Right renal pelvis (tissue), 4 donors: ENCODE measurements around the gene RAB31. TPM values are rescaled to one million over a fixed set of nuclear protein-coding genes. Genes with fewer than 3 reads are reported as not detected.

Experiments
- DNase-seq, 4 donors: peaks; one replicate each; pipeline ENCODE4 v3.0.0-alpha.2; 2013; ENCODE audit warnings: low read depth in 4 of 4, low spot score in 3 of 4, missing footprints in 1 of 4
- polyA plus RNA-seq, 4 donors: library from polyadenylated mRNA; unstranded; fragments of 120-200 nt; gene quantifications; one replicate each; pipeline ENCODE4 v1.2.1, GENCODE V29; 2013; ENCODE audit not compliant: insufficient read length in 4 of 4

Gene RAB31
- polyA plus RNA-seq, 4 donors, result 27.3 to 36.0 (median 34.0) TPM

DNA sequence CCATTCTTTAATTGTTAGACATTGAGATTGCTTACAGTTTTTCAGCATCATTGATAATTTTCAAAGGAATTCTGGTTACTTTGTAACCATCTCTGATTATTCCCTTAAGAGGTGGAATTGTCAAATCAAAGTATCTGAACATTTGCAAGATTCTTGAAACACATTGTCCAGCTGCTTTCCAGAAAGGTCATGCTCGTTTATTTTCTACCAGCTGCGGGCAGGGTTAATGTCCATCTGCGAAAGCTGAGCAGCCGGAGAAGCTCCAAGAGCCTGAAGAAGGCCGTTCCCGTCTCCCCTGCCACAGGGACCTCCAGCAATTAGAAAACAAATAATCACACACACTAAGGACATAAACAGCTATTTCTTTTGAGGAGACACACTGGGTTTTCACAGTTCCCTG is 101.6 kb downstream of the RAB31 start:
- no peak for DNase-seq

DNA sequence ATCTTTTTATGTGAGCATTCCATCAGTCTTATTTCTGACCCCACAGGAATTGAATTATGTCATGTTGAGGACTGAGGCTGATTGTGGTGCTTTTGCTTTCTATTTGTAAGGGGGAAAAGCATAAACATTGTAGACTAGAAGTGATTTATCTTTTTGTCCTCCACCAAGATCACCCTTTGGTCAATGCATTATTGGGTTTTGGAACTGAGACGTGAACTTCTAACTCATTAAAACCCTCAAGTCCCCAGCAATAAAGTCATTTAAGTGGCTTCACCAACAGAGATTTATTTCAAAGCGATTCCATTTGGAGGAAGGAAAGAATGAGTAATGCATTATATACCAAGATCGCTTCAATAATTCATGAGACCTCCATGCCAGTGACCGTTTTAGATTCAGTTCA is 102.2 kb downstream of the RAB31 start:
- no peak for DNase-seq

DNA sequence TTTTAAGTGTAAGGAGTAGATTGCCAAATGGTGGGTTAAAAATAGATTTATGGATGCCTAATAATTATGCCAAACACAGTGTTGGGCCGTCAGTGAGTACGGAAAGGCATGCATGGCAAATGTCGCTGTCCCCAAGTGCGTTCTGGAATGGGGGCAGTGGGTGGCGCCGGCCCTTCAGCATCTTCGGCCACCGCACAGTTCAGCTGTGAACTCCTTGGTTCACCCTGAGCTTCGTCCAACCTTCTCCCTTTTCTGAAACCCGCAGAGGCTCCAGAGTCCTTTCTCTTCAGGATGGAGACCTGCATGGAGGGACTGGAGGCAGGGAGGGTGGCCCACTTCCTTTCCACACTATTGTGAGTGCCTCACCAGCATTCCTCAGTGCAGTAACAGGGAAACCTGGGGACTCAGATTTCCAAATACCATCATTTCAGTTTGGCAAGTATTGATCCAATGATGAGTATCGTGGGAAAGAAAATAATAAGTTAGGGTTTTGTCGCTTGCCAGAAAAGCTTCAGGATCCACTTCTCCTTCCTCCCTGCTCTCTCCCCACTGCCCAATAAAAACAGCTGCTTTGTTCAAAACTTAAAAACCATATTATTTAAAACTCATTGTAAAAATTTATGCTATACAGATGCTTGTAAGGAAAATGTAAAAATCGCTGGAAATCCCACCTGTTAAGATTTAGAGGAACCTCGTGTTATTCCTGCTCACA is 103.0 kb downstream of the RAB31 start:
- DNase-seq, result no peak

DNA sequence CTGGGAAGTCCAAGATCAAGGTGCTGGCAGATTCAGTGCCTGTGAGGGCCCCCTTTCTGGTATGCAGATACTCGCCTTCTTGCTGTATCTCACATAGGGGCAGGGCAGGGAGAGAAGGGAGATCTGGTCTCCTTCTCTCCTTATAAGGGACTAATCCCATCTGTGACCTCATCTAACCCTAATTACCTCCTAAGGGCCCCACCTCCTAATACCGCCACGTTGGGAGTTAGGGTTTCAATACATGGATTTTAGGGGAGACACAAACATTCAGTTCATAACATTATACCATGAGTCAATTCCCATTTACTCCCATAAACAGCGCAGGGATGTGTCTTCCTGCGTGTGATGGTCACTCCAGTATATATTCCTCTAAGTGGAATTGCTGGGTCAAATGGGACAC is 103.9 kb downstream of the RAB31 start:
- DNase-seq, result no peak

DNA sequence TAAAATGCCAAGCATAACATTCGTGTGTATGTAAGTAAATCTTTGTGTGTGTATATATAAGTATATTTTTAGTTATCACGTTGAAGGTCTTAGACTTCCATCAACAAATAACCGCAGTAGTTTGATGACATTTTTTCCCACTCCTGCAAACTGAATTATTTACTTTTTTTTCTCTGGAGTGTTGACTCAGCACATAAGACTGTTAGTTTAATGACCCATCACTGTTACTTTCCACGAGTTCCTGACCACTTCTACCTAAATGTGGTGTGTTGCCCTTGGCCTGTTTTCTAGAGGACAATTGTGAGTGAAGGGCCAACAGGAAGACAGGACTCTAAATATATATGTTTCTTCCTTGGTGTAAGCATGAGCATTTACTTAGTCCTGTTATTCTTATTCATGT is 106.3 kb downstream of the RAB31 start:
- DNase-seq, result no peak

DNA sequence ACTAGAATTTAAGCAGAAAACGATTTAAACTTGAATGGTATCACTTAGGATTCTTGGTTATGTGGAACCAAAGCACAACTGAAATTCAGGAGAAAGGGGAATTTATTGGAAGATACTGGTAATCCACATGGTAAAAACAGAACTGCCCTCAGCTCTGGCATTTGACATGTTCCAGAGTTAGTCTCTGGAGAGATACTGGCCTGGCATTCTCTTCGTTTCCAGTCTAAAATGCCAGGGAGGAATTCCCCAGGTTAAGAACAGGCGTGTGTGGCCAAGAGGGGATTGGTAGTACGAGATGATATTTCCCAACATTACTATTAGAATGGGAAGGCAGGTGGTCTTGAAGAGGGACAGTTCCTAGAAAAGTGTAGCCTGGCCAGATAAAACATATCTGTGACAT is 109.2 kb downstream of the RAB31 start:
- no peak for DNase-seq

DNA sequence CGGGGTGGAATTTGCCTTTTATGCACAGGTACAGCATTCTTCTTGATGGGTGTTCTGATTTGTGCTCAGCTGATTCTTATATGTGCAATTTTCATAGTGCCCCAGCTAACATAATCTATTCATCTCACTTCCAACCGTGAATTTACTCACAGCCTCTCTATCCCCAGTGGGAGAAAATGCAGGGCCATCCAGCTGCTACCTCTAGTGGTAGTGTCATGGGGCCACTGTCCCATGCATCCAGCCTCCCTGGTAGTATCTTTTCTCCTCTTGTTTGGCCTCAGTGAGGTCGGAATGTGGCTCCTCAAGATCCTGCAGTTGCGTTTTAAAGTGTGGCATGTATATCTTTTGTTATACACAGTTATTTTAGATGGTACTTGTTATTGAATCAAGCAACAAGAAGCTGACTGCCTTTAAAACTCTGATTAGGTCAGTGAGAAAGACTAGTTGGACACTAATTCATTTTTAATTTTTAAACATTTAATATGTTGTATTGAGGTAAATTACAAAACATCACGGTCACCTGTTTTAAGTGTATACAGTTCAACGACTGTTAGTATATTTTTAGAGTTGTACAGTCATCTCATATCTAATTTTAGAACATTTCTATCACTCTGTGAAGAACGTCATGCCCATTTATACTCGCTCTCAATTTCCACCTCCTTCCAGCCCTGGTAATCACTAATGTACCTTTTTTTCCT is 109.8 kb downstream of the RAB31 start:
- no peak for DNase-seq

DNA sequence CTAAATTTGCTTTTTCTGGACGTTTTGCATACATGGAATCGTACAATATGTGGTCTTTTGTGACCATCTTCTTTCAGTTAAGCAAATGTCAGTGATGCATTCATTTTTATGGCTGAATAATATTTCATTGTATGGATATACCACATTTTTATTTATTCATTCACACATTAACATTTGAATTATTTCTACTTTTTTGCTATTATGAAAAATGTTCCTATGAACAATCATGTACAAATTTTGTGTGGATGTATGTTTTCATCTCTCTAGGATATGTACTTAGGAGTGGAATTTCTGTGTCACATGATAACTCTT is 110.3 kb downstream of the RAB31 start:
- no peak for DNase-seq

DNA sequence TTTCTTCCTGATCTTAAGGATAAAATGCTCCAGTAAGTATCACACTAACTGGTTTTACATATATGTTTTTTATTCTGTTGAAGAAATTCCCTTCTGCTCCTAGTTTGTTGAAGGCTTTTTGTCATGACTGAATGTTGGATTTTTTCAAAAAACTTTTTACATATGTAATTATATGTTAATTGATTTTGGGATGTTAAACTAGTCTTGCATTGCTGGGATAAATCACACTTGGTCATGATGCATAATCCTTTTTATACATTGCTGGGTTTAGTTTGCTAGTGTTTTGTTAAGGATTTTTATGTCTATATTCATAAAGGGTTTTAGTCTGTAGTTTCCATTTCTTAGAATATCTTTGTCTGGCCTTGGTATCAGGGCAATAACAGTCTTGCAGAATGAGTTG is 112.0 kb downstream of the RAB31 start:
- no peak for DNase-seq

DNA sequence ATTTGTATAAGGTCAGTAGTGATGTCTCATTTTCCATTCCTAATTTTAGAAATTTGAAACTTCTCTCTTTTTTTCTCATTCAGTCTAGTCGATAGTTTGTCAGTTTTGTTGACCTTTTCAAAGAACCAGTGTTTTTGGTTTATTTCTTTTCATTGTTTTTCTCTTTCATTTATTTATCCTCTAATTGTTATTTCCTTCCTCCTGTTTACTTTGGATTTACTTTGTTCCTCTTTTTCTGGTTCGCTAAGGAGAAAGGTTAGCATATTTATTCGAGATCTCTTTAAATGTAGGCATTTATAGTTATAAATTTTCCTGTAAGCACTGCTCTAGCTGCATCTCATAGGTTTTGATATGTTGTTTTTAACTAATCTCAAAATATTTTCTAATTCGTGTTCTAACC is 112.6 kb downstream of the RAB31 start:
- no peak for DNase-seq

DNA sequence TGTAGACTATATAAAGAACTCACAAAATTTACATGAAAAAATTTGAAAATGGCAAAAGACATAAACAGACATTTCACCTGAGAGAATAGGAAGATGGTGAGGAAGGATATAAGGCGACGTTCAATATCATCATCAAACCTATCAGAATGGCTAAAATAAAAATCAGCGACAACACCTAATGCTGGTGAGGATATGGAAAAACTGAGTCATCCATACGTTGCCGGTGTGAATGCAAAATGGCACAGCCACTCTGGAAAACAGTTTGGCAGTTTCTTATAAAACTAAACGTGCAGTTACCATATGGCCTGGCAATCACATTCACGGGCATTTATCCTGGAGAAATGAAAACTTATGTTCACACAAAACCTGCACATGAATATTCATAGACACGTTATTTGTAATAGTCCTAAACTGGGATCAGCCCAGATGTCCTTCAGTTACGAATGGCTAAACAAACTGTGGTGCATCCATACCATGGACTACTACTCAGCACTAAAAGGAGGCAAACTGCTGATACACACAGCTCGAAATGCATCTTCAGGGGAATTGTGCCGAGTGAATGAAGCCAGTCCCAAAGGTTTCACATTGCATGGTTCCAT is 114.6 kb downstream of the RAB31 start:
- DNase-seq, result no peak

DNA sequence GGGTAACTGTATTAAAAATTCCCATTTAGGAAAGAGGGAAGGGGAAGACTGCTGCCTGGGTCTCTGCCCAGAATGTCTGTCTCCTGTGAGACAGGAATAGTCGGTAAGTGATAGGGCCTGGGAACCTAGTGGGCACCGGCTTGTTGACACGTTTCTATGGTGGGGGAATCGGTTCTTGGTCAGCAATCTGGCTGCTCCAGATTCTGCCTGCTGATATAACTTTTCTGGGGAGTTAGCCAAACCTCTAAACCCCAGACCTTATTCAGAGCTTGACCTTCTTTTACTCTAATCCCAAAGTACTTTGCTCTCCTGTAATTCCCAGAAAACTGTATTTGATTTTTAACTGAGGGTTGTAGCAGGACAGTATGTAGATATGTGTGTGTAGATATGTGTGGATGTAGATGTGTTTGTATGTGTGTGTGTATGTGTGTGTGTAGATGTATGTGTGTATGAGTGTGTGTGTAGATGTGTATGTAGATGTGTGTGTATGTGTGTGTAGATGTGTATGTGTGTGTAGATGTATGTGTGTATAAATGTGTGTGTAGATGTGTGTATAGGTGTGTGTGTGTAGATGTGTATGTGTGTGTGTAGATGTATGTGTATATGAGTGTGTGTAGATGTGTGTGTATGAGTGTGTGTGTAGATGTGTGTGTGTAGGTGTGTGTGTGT is 115.8 kb downstream of the RAB31 start:
- DNase-seq, result no peak

DNA sequence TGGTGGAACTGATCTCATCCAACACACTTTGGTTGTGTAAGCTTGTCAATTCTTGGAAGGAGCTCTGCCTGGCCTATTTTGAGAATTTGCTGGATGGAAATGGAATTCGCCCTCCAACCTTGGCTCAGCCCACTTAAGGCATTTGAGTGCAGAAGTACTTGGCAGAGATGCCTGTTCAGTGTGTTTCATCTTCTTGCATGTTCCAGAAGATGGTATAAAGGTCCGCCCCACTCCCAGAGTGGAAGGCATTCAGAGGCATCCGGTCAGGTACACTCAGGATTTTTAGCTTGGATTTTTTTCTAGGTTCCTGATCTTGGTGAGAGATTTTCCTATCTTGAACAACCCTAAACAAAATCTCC is 116.4 kb downstream of the RAB31 start:
- no peak for DNase-seq

DNA sequence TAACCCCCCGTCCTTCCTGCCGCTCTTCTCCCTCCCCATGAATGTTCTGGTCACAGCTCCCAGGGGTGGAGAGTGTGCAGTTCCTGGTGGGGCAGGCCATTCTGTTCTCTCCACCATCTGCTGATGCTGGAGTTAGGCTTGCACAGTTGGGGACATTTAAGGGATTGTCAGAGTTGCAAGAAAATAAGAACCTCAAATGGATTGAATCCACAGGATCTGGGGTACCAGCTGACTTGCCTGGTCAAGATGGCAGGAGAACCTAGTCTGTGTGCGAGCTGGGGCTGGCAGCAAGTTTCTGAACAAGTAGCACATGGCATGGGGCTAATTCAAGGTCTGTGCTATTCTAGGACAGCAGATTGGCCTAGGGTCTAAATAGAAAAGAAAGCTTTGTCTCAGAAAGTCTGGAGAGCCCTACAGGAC is 116.9 kb downstream of the RAB31 start:
- no peak for DNase-seq

DNA sequence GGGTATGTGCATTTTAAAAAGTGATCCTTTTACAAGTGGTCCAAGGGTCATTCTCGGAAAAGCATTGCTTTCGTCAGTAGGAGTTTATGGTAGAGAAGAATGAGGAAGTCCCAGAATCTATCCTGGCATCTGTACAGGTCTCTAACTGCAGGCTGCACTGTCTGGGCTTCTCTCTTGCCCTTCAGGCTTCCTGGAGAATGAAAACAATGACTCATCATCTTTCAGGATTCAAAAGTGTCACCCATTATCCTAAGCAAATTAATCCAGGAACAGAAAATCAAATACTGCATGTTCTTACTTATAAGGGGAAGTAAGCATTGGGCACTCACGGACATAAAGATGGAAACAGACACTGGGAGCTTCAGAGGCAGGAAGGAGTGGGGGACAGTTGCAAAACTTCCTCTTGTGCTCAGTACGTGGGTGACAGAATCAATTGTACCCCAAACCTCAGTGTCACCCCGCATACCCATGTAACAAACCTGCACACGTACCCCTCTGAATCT is 117.5 kb downstream of the RAB31 start:
- DNase-seq, result no peak

DNA sequence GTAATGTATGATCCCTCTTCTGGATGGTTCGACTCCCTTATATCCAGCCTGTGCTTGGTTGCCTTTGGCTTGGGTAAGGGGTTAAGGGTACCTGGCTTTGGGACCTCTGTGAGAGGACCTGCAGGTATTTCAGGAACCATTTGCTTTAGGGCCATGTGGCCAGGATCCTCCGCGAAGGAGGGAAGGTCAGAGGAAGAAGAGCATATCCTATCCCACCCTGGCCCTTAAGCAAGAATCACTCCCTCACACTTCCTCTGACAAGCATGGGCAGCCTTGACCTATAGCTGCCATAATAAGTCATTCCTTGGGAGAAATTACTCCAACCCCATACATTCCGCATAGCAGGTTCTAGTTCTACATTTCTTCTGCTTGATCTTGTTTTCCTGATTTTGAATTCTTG is 118.6 kb downstream of the RAB31 start:
- no peak for DNase-seq

DNA sequence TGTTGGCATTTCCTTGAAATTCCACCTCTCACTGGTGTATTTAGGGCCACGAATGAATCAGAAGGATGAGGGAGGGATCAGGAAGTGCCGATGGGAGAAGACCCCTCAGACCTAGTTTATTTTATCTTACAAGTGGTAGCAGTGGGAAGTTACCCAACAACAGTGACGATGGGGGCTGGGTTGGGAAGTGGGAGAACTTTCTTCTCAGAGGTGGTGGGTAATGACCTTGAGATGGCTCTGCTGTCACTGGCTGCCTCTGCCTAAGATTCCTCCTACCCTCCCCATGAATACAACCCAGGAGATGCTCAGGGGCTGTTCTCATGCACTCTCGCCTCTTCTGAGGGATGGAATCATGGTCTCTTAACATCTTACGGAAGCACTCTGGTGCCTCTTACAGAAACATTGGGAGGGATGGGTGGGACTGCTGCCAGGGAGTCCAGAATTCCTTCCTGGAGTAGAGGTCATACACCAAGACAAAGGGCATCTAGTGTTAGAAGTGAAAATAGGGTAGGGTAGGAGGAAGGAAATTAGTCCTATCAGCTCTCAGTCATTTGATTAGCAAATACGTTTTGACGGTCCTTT is 119.2 kb downstream of the RAB31 start:
- DNase-seq, result no peak

DNA sequence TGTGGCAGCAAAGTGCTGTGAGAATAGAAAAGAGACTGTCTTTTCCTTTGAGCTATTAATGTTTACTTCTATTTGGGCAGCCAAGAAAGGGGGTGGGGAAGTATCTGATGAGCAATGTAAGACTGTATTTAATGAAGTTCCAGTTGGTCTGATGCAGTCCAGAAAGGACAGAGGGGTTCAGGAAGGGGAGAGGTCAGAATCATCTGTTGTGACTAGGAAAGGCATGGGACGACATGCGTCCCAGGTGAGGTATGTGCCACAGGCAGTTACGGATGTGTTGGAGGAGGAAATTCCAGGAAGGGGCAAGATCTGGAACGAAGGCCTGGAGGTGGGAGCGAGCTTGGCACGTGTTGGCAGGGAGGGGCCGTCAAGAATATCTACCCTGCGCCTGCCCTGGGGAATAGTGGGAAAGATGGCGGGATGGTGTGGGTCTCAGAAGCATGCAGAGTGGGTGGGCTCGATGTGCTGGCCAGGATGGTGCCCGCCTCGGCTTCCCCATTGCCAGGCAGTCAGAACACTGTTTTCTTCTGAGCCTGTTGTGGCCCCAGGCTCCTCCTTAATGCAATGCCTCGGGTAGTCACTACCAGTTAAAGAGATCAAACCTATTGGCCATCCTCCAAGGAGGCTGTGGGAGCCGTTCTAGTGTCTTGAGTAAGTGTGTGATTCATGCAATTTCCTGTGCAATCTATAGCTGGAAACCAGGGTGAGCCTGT is 119.8 kb downstream of the RAB31 start:
- no peak for DNase-seq

DNA sequence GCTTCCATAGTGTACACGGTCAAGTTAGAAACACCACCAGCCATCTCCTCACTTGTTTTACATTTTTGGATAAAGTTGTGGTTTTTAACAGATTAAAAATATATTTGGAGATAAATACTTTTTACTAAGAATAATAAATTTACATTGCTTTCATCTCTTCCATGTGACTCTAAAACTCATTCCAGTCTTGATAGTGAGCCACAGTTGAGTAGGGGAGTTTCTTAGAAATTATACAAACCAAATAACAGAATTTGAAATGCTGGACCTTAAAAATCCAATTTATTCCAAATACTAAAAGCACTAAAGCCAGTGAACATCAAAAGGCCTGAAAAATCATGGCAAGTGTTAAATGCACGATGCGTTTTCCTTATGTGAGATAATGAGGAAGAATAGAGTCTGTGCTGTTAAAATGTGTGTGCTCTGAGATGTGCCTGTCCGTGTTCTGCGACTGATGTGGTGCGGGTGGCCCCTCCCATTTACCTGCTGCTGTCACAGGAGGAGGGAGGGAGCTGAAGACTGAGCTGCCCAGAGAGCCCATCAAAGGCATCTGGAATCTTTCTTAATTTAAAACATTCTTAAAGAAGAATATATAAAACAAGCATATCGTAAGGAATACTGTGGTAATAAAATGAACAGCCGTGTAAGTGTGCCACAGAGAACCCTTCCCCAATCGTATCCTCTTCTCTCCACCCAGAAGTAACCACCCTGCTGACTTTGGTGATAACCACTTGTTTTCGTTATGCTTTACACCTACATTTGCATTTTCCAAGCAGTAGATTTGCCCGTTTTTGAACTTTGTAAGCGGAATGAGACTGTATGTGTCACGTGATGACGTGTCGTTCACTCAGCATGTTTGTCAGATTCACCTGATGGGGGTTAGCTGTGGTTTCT is 120.7 kb downstream of the RAB31 start:
- no peak for DNase-seq

DNA sequence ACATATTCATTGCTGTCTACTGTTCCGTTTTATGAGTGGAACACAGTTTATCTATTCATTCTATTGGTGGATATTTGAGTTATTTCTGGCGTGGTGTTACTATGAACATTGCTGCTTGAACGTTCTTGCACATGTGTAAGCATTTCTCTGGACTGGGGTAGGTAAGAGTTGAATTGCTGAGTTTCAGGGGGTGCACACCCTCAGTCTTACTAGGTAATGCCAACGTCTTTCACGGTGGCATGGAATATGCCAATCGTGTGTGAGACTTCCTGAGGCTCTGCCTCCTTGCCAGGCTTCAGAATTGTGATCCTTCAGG is 121.3 kb downstream of the RAB31 start:
- DNase-seq, result no peak
